HFFc6 (cell line): ENCODE data around the gene ABHD16A. TPM values are rescaled to one million over a fixed set of nuclear protein-coding genes. Genes with fewer than 3 reads are reported as not detected.
A peak's percentile ranks its signal among the peaks of the same experiment; 100 is the strongest.

Source experiments
- DNase-seq: peaks from one replicate; pipeline ENCODE4 v3.0.0-alpha.2; 2018
- H3K27ac Mint-ChIP-seq: 2 replicates; pipeline ENCODE4 v1.8.0; 2020; ENCODE audit warnings: mild to moderate bottlenecking, mixed read lengths
- H3K27me3 Mint-ChIP-seq: 2 replicates; pipeline ENCODE4 v1.8.0; 2021; ENCODE audit warnings: mild to moderate bottlenecking, moderate library complexity, mixed read lengths; ENCODE audit not compliant: insufficient read depth
- H3K36me3 Mint-ChIP-seq: 2 replicates; pipeline ENCODE4 v1.8.0; 2021; ENCODE audit warnings: low read depth, mixed read lengths
- H3K4me1 Mint-ChIP-seq: 2 replicates; pipeline ENCODE4 v1.8.0; 2020; ENCODE audit warnings: low read depth, mixed read lengths
- H3K4me3 Mint-ChIP-seq: 2 replicates; pipeline ENCODE4 v1.8.0; 2020; ENCODE audit warnings: mild to moderate bottlenecking, moderate library complexity, mixed read lengths
- H3K9me3 Mint-ChIP-seq: 2 replicates; pipeline ENCODE4 v1.8.0; 2020; ENCODE audit warnings: mild to moderate bottlenecking, mixed read lengths
- total RNA-seq, 6 experiments: library from RNA; stranded (reverse); fragmentation: NEBNext Ultra II Directional; extraction: Animal tissue kit (Norgen Biotek cat#: 25700); gene quantifications; 2 replicates in 1 of 6; 3 replicates in 5 of 6; pipeline ENCODE4 v1.2.3, GENCODE V29; 2021
- TF ChIP-seq, protein P1 (sequence below): fragments of 200-600 bp; sonication (generic); IDR thresholded peaks from 2 replicates; pipeline ENCODE4 v1.5.0; 2021; ENCODE audit warnings: antibody characterized with exemption, mild to moderate bottlenecking

The ABHD16A gene
- total RNA-seq, 6 experiments from 2014 or later = 27.4 to 39.6 (median 32.0) TPM

DNA sequence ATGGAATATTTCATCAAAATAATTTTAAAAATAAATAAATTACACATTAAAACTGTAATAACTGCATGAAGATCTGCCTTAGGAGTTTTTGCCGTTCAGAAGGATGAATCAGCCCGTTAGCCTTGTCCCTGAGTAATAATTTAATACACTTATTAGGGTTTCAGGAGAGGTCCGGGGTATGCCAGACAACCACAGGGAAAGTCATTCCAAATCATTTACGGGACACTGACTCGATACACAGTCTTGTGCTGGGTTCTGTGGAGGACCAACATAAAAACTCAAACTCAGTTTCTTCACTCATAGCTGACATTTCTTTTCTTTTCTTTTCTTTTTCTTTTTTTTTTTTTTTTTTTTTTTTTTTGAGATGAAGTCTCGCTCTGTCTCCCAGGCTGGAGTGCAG, 2.8 kb upstream of the ABHD16A start:
- H3K36me3 Mint-ChIP-seq = no peaks in the 10 kb centered on the region
- peaks cover 9% of the 10 kb centered on the region for H3K27me3 Mint-ChIP-seq
- TF ChIP-seq, protein P1, sequence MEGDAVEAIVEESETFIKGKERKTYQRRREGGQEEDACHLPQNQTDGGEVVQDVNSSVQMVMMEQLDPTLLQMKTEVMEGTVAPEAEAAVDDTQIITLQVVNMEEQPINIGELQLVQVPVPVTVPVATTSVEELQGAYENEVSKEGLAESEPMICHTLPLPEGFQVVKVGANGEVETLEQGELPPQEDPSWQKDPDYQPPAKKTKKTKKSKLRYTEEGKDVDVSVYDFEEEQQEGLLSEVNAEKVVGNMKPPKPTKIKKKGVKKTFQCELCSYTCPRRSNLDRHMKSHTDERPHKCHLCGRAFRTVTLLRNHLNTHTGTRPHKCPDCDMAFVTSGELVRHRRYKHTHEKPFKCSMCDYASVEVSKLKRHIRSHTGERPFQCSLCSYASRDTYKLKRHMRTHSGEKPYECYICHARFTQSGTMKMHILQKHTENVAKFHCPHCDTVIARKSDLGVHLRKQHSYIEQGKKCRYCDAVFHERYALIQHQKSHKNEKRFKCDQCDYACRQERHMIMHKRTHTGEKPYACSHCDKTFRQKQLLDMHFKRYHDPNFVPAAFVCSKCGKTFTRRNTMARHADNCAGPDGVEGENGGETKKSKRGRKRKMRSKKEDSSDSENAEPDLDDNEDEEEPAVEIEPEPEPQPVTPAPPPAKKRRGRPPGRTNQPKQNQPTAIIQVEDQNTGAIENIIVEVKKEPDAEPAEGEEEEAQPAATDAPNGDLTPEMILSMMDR = no peak
- no peak overlapping the region for H3K4me3 Mint-ChIP-seq
- peaks cover 18% of the 10 kb centered on the region for H3K4me1 Mint-ChIP-seq
- no peak overlapping the region for H3K27ac Mint-ChIP-seq
- H3K9me3 Mint-ChIP-seq = no peaks in the 10 kb centered on the region
- DNase-seq = peak; percentile 43

DNA sequence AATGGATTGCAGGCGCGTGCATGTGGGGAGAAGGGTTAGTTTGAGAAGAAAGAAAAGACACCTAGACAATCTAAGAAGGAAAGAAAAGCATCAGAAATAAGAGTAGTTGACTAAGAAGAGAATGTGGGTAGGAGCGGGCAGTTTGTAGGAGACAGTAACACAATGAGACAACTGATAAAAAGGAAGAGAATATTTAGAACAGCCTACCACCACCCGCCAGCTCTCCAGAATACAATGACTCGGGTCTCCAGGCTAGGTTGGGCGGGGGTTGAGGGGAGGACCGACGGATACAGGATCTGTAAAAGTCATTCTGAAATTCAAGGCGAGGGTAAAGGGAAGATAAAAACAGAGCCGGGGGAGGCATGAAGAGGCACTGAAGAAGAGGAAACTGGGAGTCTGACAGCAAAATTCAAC, 712 bp downstream of the ABHD16A start:
- Mint-ChIP-seq H3K4me1 (peaks cover 30% of the 10 kb centered on the region), H3K4me3 (peak overlapping the region; percentile 93), H3K27me3 (no peaks in the 10 kb centered on the region; the same call in none of the 2 replicates), H3K9me3 (no peaks in the 10 kb centered on the region), H3K27ac (peak overlapping the region; percentile 97), H3K36me3 (no peaks in the 10 kb centered on the region)
- TF ChIP-seq, protein P1 = no peak
- no peak for DNase-seq

- no peak for DNase-seq
- Mint-ChIP-seq H3K27ac (peak overlapping the region; percentile 97), H3K9me3 (no peaks in the 10 kb centered on the region), H3K4me3 (peak overlapping the region; percentile 93), H3K27me3 (no peaks in the 10 kb centered on the region; the same call in 1 of the 2 replicates), H3K4me1 (peaks cover 33% of the 10 kb centered on the region), H3K36me3 (no peaks in the 10 kb centered on the region)
- TF ChIP-seq, protein P1 = no peak
Observed at GRCh38 chr6:31701666-31702404, 1.3 kb downstream of the ABHD16A start.

- Mint-ChIP-seq H3K9me3 (no peaks in the 10 kb centered on the region), H3K4me3 (peak overlapping the region; percentile 93), H3K27me3 (no peaks in the 10 kb centered on the region; the same call in 1 of the 2 replicates), H3K36me3 (no peaks in the 10 kb centered on the region), H3K27ac (no peak overlapping the region; the same call in 1 of the 2 replicates), H3K4me1 (peaks cover 33% of the 10 kb centered on the region)
- no peak for DNase-seq
- TF ChIP-seq, protein P1 = no peak
Observed at GRCh38 chr6:31700740-31701401, 2.3 kb downstream of the ABHD16A start.

- H3K4me3 Mint-ChIP-seq = no peak overlapping the region
- peaks cover 27% of the 10 kb centered on the region for H3K4me1 Mint-ChIP-seq
- H3K36me3 Mint-ChIP-seq = no peaks in the 10 kb centered on the region
- H3K9me3 Mint-ChIP-seq = no peaks in the 10 kb centered on the region
- H3K27ac Mint-ChIP-seq = peak overlapping the region; percentile 40
- TF ChIP-seq, protein P1 = no peak
- no peaks in the 10 kb centered on the region; the same call in 1 of the 2 replicates for H3K27me3 Mint-ChIP-seq
- no peak for DNase-seq
Observed at GRCh38 chr6:31697555-31697954, 5.6 kb downstream of the ABHD16A start.
